B cell (primary cell): ENCODE results near the gene METTL23. TPM values are rescaled to one million over a fixed set of nuclear protein-coding genes. Genes with fewer than 3 reads are reported as not detected.

Experiments used
- ATAC-seq: fragments of 200-7000 bp; cut with Tn5 transposase; one replicate; pipeline ENCODE4 v1.10.0; 2021; ENCODE audit warnings: low read depth, mild to moderate bottlenecking, moderate number of reproducible peaks, moderate library complexity
- CTCF ChIA-PET: fragments of 350-600 bp; sonication (Branson Sonifier 250); formaldehyde crosslinking; loops from one replicate; lab custom pipeline; 2021; ENCODE audit warnings: antibody characterized with exemption, inconsistent platforms; lab: Charles Lee
- POLR2A ChIA-PET: fragments of 350-600 bp; sonication (Branson Sonifier 250); formaldehyde crosslinking; loops from one replicate; lab custom pipeline; 2021; ENCODE audit warnings: antibody characterized with exemption; lab: Charles Lee
- DNase-seq: peaks from one replicate; pipeline ENCODE4 v3.0.0; 2013
- H2AFZ ChIP-seq: 2 replicates; pipeline ENCODE4 v1.6.1; 2012; ENCODE audit warnings: mild to moderate bottlenecking, low read depth, low read length; ENCODE audit not compliant: insufficient read depth, poor library complexity, severe bottlenecking
- H3K27ac ChIP-seq, 2 donors: 1 replicate in 1 of 2; 2 replicates in 1 of 2; pipeline ENCODE4 v1.5.1; 2012 to 2013; ENCODE audit warnings: low read length in 2 of 2, mild to moderate bottlenecking in 2 of 2, moderate library complexity in 1 of 2
- H3K27me3 ChIP-seq, 4 experiments: fragments of 200-600 bp in 1 of 4; sonication (generic) in 1 of 4; replicated peaks in 1 of 4; 1 replicate in 2 of 4; 2 replicates in 2 of 4; pipeline versions ENCODE4 v1.6.1 to v1.7.0; 2013 to 2016; ENCODE audit warnings: low read length in 3 of 4, mild to moderate bottlenecking in 2 of 4, mixed read lengths in 1 of 4, moderate library complexity in 1 of 4; ENCODE audit not compliant: insufficient read depth in 4 of 4, control insufficient read depth in 3 of 4; ENCODE audit errors: control extremely low read depth in 1 of 4
- H3K36me3 ChIP-seq, 2 experiments: replicated peaks in 1 of 2; 1 replicate in 1 of 2; 2 replicates in 1 of 2; pipeline versions ENCODE4 v1.6.1 to v1.7.1; 2013; ENCODE audit warnings: low read length in 1 of 2; ENCODE audit not compliant: insufficient read depth in 2 of 2, control insufficient read depth in 1 of 2; ENCODE audit errors: control extremely low read depth in 1 of 2, extremely low read depth in 1 of 2
- H3K4me1 ChIP-seq, 2 donors: fragments of 200-600 bp in 1 of 2; sonication (generic) in 1 of 2; 1 replicate in 1 of 2; 2 replicates in 1 of 2; pipeline versions ENCODE4 v1.5.1 to v1.6.1; 2013 to 2017; ENCODE audit warnings: low read length in 2 of 2; ENCODE audit not compliant: control insufficient read depth in 2 of 2, insufficient read depth in 2 of 2
- H3K4me2 ChIP-seq: replicated peaks from 2 replicates; pipeline ENCODE3; 2012; ENCODE audit warnings: mild to moderate bottlenecking, low read depth, low read length; ENCODE audit not compliant: poor library complexity, severe bottlenecking
- H3K4me3 ChIP-seq, 5 experiments: fragments of 200-600 bp in 1 of 5; sonication (generic) in 1 of 5; 1 replicate in 3 of 5; 2 replicates in 2 of 5; pipeline versions ENCODE4 v1.5.1 to v1.7.0; 2011 to 2016; ENCODE audit warnings: low read length in 4 of 5, mild to moderate bottlenecking in 4 of 5, low read depth in 2 of 5, control low read depth in 1 of 5, moderate library complexity in 1 of 5; ENCODE audit not compliant: insufficient read depth in 1 of 5; ENCODE audit errors: control extremely low read depth in 1 of 5, extremely low read depth in 1 of 5
- H3K79me2 ChIP-seq: fragments of 200-600 bp; sonication (generic); one replicate; pipeline ENCODE4 v1.6.0; 2016; ENCODE audit warnings: low read length; ENCODE audit not compliant: control insufficient read depth, insufficient read depth
- H3K9ac ChIP-seq: fragments of 200-600 bp; sonication (generic); 2 replicates; pipeline ENCODE4 v1.6.1; 2017; ENCODE audit warnings: mild to moderate bottlenecking, low read length, moderate library complexity
- H3K9me3 ChIP-seq, 3 donors: one replicate each; pipeline versions ENCODE4 v1.6.1 to v1.7.1; 2013; ENCODE audit warnings: low read length in 2 of 3; ENCODE audit not compliant: control insufficient read depth in 2 of 3, insufficient read depth in 1 of 3; ENCODE audit errors: control extremely low read depth in 1 of 3
- H4K20me1 ChIP-seq: 2 replicates; pipeline ENCODE4 v1.6.0; 2012; ENCODE audit warnings: mild to moderate bottlenecking, low read length; ENCODE audit not compliant: insufficient read depth, control insufficient read depth, poor library complexity, severe bottlenecking
- H3K27ac Mint-ChIP-seq: one replicate; pipeline ENCODE4 v1.8.0; 2021; ENCODE audit warnings: mixed read lengths
- H3K27me3 Mint-ChIP-seq: one replicate; pipeline ENCODE4 v1.8.0; 2021; ENCODE audit warnings: mixed read lengths
- H3K4me1 Mint-ChIP-seq: one replicate; pipeline ENCODE4 v1.8.0; 2021; ENCODE audit warnings: mixed read lengths
- H3K4me3 Mint-ChIP-seq: one replicate; pipeline ENCODE4 v1.8.0; 2021; ENCODE audit warnings: mixed read lengths
- H3K9me3 Mint-ChIP-seq: one replicate; pipeline ENCODE4 v1.8.0; 2022; ENCODE audit warnings: mixed read lengths; ENCODE audit not compliant: insufficient read depth
- EZH2 ChIP-seq: IDR thresholded peaks from 2 replicates; pipeline ENCODE4 v1.6.1; 2012; ENCODE audit warnings: borderline replicate concordance, low read depth, mild to moderate bottlenecking, moderate library complexity, low read length; ENCODE audit not compliant: insufficient read depth, poor library complexity, severe bottlenecking
- WGBS: methylation state at CpG from one replicate; pipeline ENCODE4 v1.1.5; 2013; ENCODE audit warnings: missing lambda C conversion rate; ENCODE audit not compliant: insufficient coverage; 5-methylcytosine and 5-hydroxymethylcytosine counted together
- intact Hi-C: fragments of 100-400 bp; cut with micrococcal nuclease; formaldehyde crosslinking; loops from one replicate; pipeline ENCODE4 v1.10.0; 2022
- polyA plus RNA-seq: library from polyadenylated mRNA; depleted of rRNA; stranded (reverse); fragments of >200 nt; gene quantifications from 2 replicates; pipeline ENCODE4 v1.2.3, GENCODE V29; 2012
- total RNA-seq, 2 donors: library from RNA; stranded (reverse); fragments of 120-200 nt in 1 of 2; gene quantifications; 1 replicate in 1 of 2; 2 replicates in 1 of 2; pipeline versions ENCODE4 v1.2.3 to v1.2.4, GENCODE V29; 2013 to 2022
- TF ChIP-seq, protein P1 (sequence below): fragments of 200-600 bp; IDR thresholded peaks from one replicate; pipeline ENCODE4 v1.8.0; 2022; ENCODE audit warnings: antibody characterized with exemption, mild to moderate bottlenecking

METTL23 gene
- total and polyA plus RNA-seq, 2 donors (not counting 1 experiment from before 2014, with no cell fraction given): 64.0 to 68.1 TPM

DNA sequence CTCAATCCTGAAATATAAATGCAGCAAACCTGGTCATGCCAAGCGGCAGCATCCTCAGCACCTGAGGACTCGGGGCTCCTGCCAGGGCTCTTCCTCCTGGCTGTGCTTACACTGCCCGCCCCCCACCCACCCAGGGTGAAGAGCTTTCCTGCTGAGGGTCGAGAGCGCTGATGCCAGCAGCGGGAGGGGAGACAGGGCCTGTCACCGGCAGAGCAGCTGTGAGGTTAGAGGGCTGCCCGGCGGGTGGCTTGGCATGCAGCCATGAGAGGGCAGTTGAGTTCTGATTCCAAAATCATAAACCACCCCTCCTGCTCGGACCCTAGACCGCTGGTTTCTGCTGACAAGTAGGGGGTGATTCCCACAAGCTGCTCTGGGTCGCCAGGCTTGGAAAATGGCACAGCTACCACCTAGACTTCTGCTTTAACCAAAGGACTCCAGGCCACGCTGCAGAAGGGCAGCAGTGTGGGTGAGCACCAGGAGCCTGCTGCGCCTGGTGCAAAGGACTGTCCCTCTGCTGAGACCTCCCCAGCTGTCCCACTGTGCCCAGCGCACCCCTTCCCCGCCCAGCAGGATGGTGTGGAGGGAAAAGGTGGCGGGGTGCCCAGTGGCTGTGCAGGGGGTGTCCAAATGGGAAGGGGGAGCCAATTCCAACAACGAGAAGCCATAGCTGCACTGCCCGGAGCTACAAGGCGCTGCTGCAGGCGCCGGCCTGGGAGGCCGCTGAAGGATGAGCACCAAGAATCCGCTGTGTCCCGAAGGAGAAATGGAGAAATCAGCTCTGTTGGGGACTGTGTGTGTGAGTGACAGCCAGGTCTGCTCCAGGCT lies 42.5 kb upstream of the METTL23 start:
- H2AFZ ChIP-seq: no peak overlapping the region
- WGBS: 92% methylated on average over 16 of the region's 25 CpGs
- H3K4me3 Mint-ChIP-seq: no peak overlapping the region
- intact Hi-C loops: no loop called here
- ChIA-PET POLR2A (no interaction called here), CTCF (no interaction called here)
- no peaks in the 10 kb centered on the region for H4K20me1 ChIP-seq
- H3K27me3 Mint-ChIP-seq: peaks cover 4% of the 10 kb centered on the region
- no peak overlapping the region for H3K4me2 ChIP-seq
- no peaks in the 10 kb centered on the region for H3K9me3 ChIP-seq
- H3K4me1 Mint-ChIP-seq: no peaks in the 10 kb centered on the region
- H3K9me3 Mint-ChIP-seq: no peaks in the 10 kb centered on the region
- no peak overlapping the region for H3K4me3 ChIP-seq
- DNase-seq: no peak
- H3K4me1 ChIP-seq: no peaks in the 10 kb centered on the region
- H3K36me3 ChIP-seq: no peaks in the 10 kb centered on the region
- no peak overlapping the region for H3K27ac Mint-ChIP-seq
- TF ChIP-seq EZH2: no peak
- TF ChIP-seq, protein P1, sequence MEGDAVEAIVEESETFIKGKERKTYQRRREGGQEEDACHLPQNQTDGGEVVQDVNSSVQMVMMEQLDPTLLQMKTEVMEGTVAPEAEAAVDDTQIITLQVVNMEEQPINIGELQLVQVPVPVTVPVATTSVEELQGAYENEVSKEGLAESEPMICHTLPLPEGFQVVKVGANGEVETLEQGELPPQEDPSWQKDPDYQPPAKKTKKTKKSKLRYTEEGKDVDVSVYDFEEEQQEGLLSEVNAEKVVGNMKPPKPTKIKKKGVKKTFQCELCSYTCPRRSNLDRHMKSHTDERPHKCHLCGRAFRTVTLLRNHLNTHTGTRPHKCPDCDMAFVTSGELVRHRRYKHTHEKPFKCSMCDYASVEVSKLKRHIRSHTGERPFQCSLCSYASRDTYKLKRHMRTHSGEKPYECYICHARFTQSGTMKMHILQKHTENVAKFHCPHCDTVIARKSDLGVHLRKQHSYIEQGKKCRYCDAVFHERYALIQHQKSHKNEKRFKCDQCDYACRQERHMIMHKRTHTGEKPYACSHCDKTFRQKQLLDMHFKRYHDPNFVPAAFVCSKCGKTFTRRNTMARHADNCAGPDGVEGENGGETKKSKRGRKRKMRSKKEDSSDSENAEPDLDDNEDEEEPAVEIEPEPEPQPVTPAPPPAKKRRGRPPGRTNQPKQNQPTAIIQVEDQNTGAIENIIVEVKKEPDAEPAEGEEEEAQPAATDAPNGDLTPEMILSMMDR: no peak
- H3K27ac ChIP-seq: no peak overlapping the region
- no peak for ATAC-seq
- no peak overlapping the region for H3K9ac ChIP-seq
- no peaks in the 10 kb centered on the region for H3K79me2 ChIP-seq
- peaks cover 0 to 5% (median 0%) of the 10 kb centered on the region in 4 experiments for H3K27me3 ChIP-seq

DNA sequence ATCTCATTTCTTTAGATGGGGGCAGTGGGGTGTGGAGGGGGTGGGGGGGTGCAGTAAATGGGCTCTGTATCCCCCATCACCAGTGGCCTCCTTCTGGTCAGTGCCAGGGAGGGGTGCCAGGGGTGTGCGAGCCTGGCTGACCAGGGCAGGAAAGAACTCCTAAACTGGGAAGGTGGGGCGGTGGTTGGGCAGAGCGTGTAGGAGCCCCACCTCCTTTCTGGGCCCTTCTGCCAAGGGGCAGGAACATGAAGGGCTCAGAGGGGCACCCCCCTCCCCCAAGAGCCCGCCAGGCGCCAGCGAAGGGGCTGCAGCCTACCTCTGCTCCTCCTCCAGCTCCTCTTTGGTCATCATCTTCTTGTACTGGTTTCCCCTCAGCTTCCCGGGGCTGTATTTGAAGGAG lies 41.9 kb upstream of the METTL23 start:
- no peak for TF ChIP-seq EZH2
- TF ChIP-seq, protein P1: no peak
- no peak overlapping the region for H2AFZ ChIP-seq
- no peak for DNase-seq
- H3K79me2 ChIP-seq: no peaks in the 10 kb centered on the region
- intact Hi-C loops: no loop called here
- CTCF ChIA-PET: interaction anchor here (0.6 kb wide), 1 partner anchor 62 kb away, joined by 3 read pairs; no protein-coding TSS in a partner anchor
- H4K20me1 ChIP-seq: no peaks in the 10 kb centered on the region
- no peak overlapping the region for H3K27ac ChIP-seq
- H3K4me2 ChIP-seq: no peak overlapping the region
- 100% methylated on average over 1 of the region's 7 CpGs for WGBS
- POLR2A ChIA-PET: no interaction called here
- Mint-ChIP-seq H3K9me3 (no peaks in the 10 kb centered on the region), H3K27ac (no peak overlapping the region), H3K4me3 (no peak overlapping the region), H3K27me3 (peaks cover 4% of the 10 kb centered on the region), H3K4me1 (no peaks in the 10 kb centered on the region)
- H3K4me3 ChIP-seq: no peak overlapping the region
- no peaks in the 10 kb centered on the region for H3K4me1 ChIP-seq
- no peaks in the 10 kb centered on the region for H3K9me3 ChIP-seq
- ATAC-seq: no peak
- peaks cover 0 to 5% (median 0%) of the 10 kb centered on the region in 4 experiments for H3K27me3 ChIP-seq
- H3K36me3 ChIP-seq: no peaks in the 10 kb centered on the region
- no peak overlapping the region for H3K9ac ChIP-seq
